Suprapubic skin (tissue), 4 donors: ENCODE data around the gene STX11. TPM values are rescaled to one million over a fixed set of nuclear protein-coding genes. Genes with fewer than 3 reads are reported as not detected.
A peak's percentile ranks its signal among the peaks of the same experiment; 100 is the strongest.

ENCODE experiments used
- DNase-seq, 2 donors: peaks; one replicate each; pipeline ENCODE4 v3.0.0-alpha.2; 2019; ENCODE audit warnings: low spot score in 2 of 2
- H3K27ac ChIP-seq: fragments of 200-600 bp; sonication (generic); one replicate; pipeline ENCODE4 v1.5.1; 2019
- H3K27me3 ChIP-seq: fragments of 200-600 bp; sonication (generic); one replicate; pipeline ENCODE4 v1.5.1; 2019
- H3K36me3 ChIP-seq: fragments of 200-600 bp; sonication (generic); one replicate; pipeline ENCODE4 v1.5.1; 2019
- H3K4me1 ChIP-seq: fragments of 200-600 bp; sonication (generic); one replicate; pipeline ENCODE4 v1.5.1; 2019
- H3K4me3 ChIP-seq: fragments of 200-600 bp; sonication (generic); one replicate; pipeline ENCODE4 v1.5.1; 2019; ENCODE audit warnings: mild to moderate bottlenecking
- H3K9me3 ChIP-seq: fragments of 200-600 bp; sonication (generic); one replicate; pipeline ENCODE4 v1.5.1; 2019
- CTCF ChIP-seq, 2 donors: fragments of 200-600 bp in 1 of 2; fragments of 450-650 bp in 1 of 2; sonication (generic) in 1 of 2; IDR thresholded peaks; one replicate each; pipeline ENCODE4 v1.5.1; 2016 to 2019; ENCODE audit warnings: antibody characterized with exemption in 2 of 2, mild to moderate bottlenecking in 1 of 2, moderate library complexity in 1 of 2
- EP300 ChIP-seq: sonication (generic); formaldehyde crosslinking; IDR thresholded peaks from one replicate; pipeline ENCODE4 v1.6.1; 2017; ENCODE audit warnings: antibody characterized with exemption
- POLR2A ChIP-seq, 2 donors: fragments of 450-650 bp; IDR thresholded peaks; one replicate each; pipeline ENCODE4 v1.6.1; 2017; ENCODE audit warnings: antibody characterized with exemption in 2 of 2, mild to moderate bottlenecking in 2 of 2, moderate library complexity in 2 of 2
- POLR2AphosphoS5 ChIP-seq, 3 donors: sonication (generic); formaldehyde crosslinking; IDR thresholded peaks; one replicate each; pipeline ENCODE4 v1.6.1; 2017; ENCODE audit warnings: antibody characterized with exemption in 3 of 3
- WGBS: methylation state at CpG from one replicate; pipeline ENCODE4 v1.1.5; 2018; 5-methylcytosine and 5-hydroxymethylcytosine counted together
- total RNA-seq, 4 donors: library from RNA; depleted of rRNA; stranded (reverse); fragments of >200 nt; gene quantifications; one replicate each; pipeline ENCODE4 v1.1.0, GENCODE V29; 2016

Gene STX11
- total RNA-seq, 4 donors from 2014 or later, result 12.4 to 28.2 (median 17.3) TPM

- WGBS, result 63% methylated on average over 14 of the region's 14 CpGs
- H3K9me3 ChIP-seq, result no peaks in the 10 kb centered on the region
- no peaks in the 10 kb centered on the region for H3K36me3 ChIP-seq
- peak overlapping the region; percentile 90 for H3K4me3 ChIP-seq
- no peaks in the 10 kb centered on the region for H3K27me3 ChIP-seq
- peaks cover 23% of the 10 kb centered on the region for H3K4me1 ChIP-seq
- DNase-seq, result no peak
- no peak overlapping the region for H3K27ac ChIP-seq
- TF ChIP-seq EP300 (no peak), CTCF (IDR thresholded peaks at IDR 0.05) (no peak), POLR2A (IDR thresholded peaks at IDR 0.05) (no peak), POLR2AphosphoS5 (IDR thresholded peaks at IDR 0.05) (no peak)
Observed at GRCh38 chr6:144149558-144149893, 791 bp upstream of the STX11 start.

- no peak for DNase-seq
- H3K4me1 ChIP-seq, result peaks cover 23% of the 10 kb centered on the region
- no peaks in the 10 kb centered on the region for H3K36me3 ChIP-seq
- WGBS, result 7% methylated on average over 28 of the region's 30 CpGs
- peak overlapping the region; percentile 90 for H3K4me3 ChIP-seq
- H3K27me3 ChIP-seq, result no peaks in the 10 kb centered on the region
- H3K27ac ChIP-seq, result peak overlapping the region; percentile 77
- TF ChIP-seq CTCF (IDR thresholded peaks at IDR 0.05) (peak in 1 of 2 donors; percentile 26), POLR2AphosphoS5 (IDR thresholded peaks at IDR 0.05) (no peak), POLR2A (IDR thresholded peaks at IDR 0.05) (peak in 1 of 2 donors; percentile 47)
- H3K9me3 ChIP-seq, result no peaks in the 10 kb centered on the region
Observed at GRCh38 chr6:144150710-144151657, 667 bp downstream of the STX11 start.

- H3K4me3 ChIP-seq, result no peak overlapping the region
- no peak for DNase-seq
- no peak for TF ChIP-seq POLR2A (IDR thresholded peaks at IDR 0.05)
- TF ChIP-seq POLR2AphosphoS5 (IDR thresholded peaks at IDR 0.05), result no peak
- TF ChIP-seq CTCF (IDR thresholded peaks at IDR 0.05), result no peak
- TF ChIP-seq EP300, result no peak
- 77% methylated on average over 6 of the region's 6 CpGs for WGBS
- no peak overlapping the region for H3K27ac ChIP-seq
- no peaks in the 10 kb centered on the region for H3K9me3 ChIP-seq
- H3K36me3 ChIP-seq, result no peaks in the 10 kb centered on the region
- peaks cover 29% of the 10 kb centered on the region for H3K4me1 ChIP-seq
- no peaks in the 10 kb centered on the region for H3K27me3 ChIP-seq
Observed at GRCh38 chr6:144152334-144152900, 2.1 kb downstream of the STX11 start.

- TF ChIP-seq POLR2AphosphoS5 (IDR thresholded peaks at IDR 0.05), result no peak
- TF ChIP-seq EP300, result no peak
- TF ChIP-seq CTCF (IDR thresholded peaks at IDR 0.05), result no peak
- TF ChIP-seq POLR2A (IDR thresholded peaks at IDR 0.05), result no peak
- Histone ChIP-seq H3K27ac (no peak overlapping the region), H3K36me3 (no peaks in the 10 kb centered on the region), H3K4me3 (no peak overlapping the region), H3K9me3 (no peaks in the 10 kb centered on the region), H3K4me1 (peaks cover 37% of the 10 kb centered on the region), H3K27me3 (no peaks in the 10 kb centered on the region)
- 88% methylated on average over 5 of the region's 5 CpGs for WGBS
- no peak for DNase-seq
Observed at GRCh38 chr6:144153260-144153659, 2.9 kb downstream of the STX11 start.

GRCh38 chr6:144153971-144154370, 3.7 kb downstream of the STX11 start:
- Histone ChIP-seq H3K27ac (no peak overlapping the region), H3K4me3 (no peak overlapping the region), H3K27me3 (no peaks in the 10 kb centered on the region), H3K4me1 (peaks cover 42% of the 10 kb centered on the region), H3K9me3 (no peaks in the 10 kb centered on the region), H3K36me3 (no peaks in the 10 kb centered on the region)
- TF ChIP-seq EP300, result no peak
- TF ChIP-seq POLR2A (IDR thresholded peaks at IDR 0.05), result no peak
- no peak for TF ChIP-seq CTCF (IDR thresholded peaks at IDR 0.05)
- no peak for TF ChIP-seq POLR2AphosphoS5 (IDR thresholded peaks at IDR 0.05)
- DNase-seq, result no peak
- WGBS, result 91% methylated on average over 2 of the region's 2 CpGs
